A549 (cell line): ENCODE data around the gene ADGRG6. TPM values are rescaled to one million over a fixed set of nuclear protein-coding genes. Genes with fewer than 3 reads are reported as not detected.

ENCODE experiments used
- ATAC-seq, 2 experiments: fragments of 200-7000 bp in 1 of 2; fragments of >200 bp in 1 of 2; cut with Nextera tagmentation in 1 of 2; cut with Tn5 transposase in 1 of 2; 3 replicates each; pipeline versions ENCODE4 v1.8.0 to v1.9.1; 2018 to 2020; ENCODE audit warnings: mild to moderate bottlenecking in 1 of 2, moderate library complexity in 1 of 2
- CTCF ChIA-PET: fragments of 300-600 bp; sonication (Branson Sonifier 250); formaldehyde crosslinking; extraction: SDS; loops from one replicate; lab custom pipeline; 2021; ENCODE audit warnings: antibody characterized with exemption, inconsistent platforms; lab: Yijun Ruan, JAX
- POLR2A ChIA-PET: fragments of 350-600 bp; formaldehyde crosslinking; extraction: SDS; loops from one replicate; lab custom pipeline; 2021; ENCODE audit warnings: antibody characterized with exemption, inconsistent platforms; lab: Yijun Ruan, JAX
- DNase-seq, 2 experiments: peaks; one replicate each; pipeline versions ENCODE4 v3.0.0 to v3.0.0-alpha.2; 2011 to 2016; ENCODE audit warnings: low read depth in 1 of 2, low spot score in 1 of 2
- FAIRE-seq: peaks from 2 replicates; lab custom pipeline; 2011; peaks lifted over from hg19 to GRCh38; lab: Jason Lieb, UNC
- H3K27ac ChIP-seq, 2 experiments: fragments of >200 bp; sonication (Bioruptor Twin); formaldehyde crosslinking; 3 replicates each; pipeline ENCODE4 v1.5.1; 2016 to 2017
- H3K4me1 ChIP-seq: fragments of >200 bp; sonication (Bioruptor Twin); formaldehyde crosslinking; 3 replicates; pipeline ENCODE4 v1.6.1; 2016
- H3K4me2 ChIP-seq: fragments of >200 bp; sonication (Bioruptor Twin); formaldehyde crosslinking; 3 replicates; pipeline ENCODE4 v1.6.1; 2016
- H3K4me3 ChIP-seq: fragments of >200 bp; sonication (Bioruptor Twin); formaldehyde crosslinking; 3 replicates; pipeline ENCODE4 v1.5.1; 2016
- H3K9me3 ChIP-seq: fragments of >200 bp; sonication (Bioruptor Twin); formaldehyde crosslinking; 3 replicates; pipeline ENCODE4 v1.6.1; 2016
- ATOH8 ChIP-seq: fragments of 250-450 bp; sonication (Bioruptor Pico); IDR thresholded peaks from 2 replicates; pipeline ENCODE4 v1.5.0; 2020; ENCODE audit warnings: low read depth, mild to moderate bottlenecking, moderate library complexity
- BHLHE40 ChIP-seq: IDR thresholded peaks from 2 replicates; pipeline ENCODE4 v1.6.1; 2012; ENCODE audit warnings: low read depth, low read length, inconsistent platforms
- CBX2 ChIP-seq: fragments of 200-600 bp; sonication (generic); IDR thresholded peaks from 2 replicates; pipeline ENCODE4 v1.6.1; 2016; ENCODE audit warnings: low read depth, mild to moderate bottlenecking, borderline replicate concordance
- CBX8 ChIP-seq: fragments of 200-600 bp; sonication (generic); IDR thresholded peaks from 2 replicates; pipeline ENCODE4 v1.6.1; 2016
- CEBPB ChIP-seq, 2 experiments: fragments of >200 bp in 1 of 2; sonication (Bioruptor Twin) in 1 of 2; formaldehyde crosslinking in 1 of 2; IDR thresholded peaks; 2 replicates each; pipeline ENCODE4 v1.6.1; 2012 to 2016
- CHD4 ChIP-seq: fragments of 200-600 bp; sonication (generic); IDR thresholded peaks from 2 replicates; pipeline ENCODE4 v1.6.1; 2016; ENCODE audit warnings: antibody characterized with exemption, mild to moderate bottlenecking, borderline replicate concordance
- EHF ChIP-seq: fragments of 250-450 bp; sonication (Bioruptor Pico); IDR thresholded peaks from 2 replicates; pipeline ENCODE4 v1.5.0; 2020; ENCODE audit warnings: mild to moderate bottlenecking
- EHMT2 ChIP-seq: fragments of 200-600 bp; sonication (generic); IDR thresholded peaks from 2 replicates; pipeline ENCODE4 v1.6.1; 2016; ENCODE audit warnings: antibody characterized with exemption, low read depth, mild to moderate bottlenecking, moderate library complexity
- EP300 ChIP-seq, 2 experiments: fragments of >200 bp; sonication (Bioruptor Twin); formaldehyde crosslinking; IDR thresholded peaks; 2 replicates in 1 of 2; 3 replicates in 1 of 2; pipeline ENCODE4 v1.6.1; 2016 to 2017
- GATA3 ChIP-seq: IDR thresholded peaks from 2 replicates; pipeline ENCODE4 v1.6.1; 2012; ENCODE audit warnings: borderline replicate concordance
- HES2 ChIP-seq: fragments of >200 bp; sonication (Bioruptor Twin); formaldehyde crosslinking; IDR thresholded peaks from 2 replicates; pipeline ENCODE4 v1.6.1; 2016
- HEYL ChIP-seq: fragments of 250-450 bp; sonication (Bioruptor Pico); IDR thresholded peaks from 2 replicates; pipeline ENCODE4 v1.8.0; 2021; ENCODE audit warnings: mild to moderate bottlenecking, moderate library complexity
- HOXA7 ChIP-seq: fragments of 250-450 bp; sonication (Bioruptor Pico); IDR thresholded peaks from 2 replicates; pipeline ENCODE4 v1.5.0; 2020; ENCODE audit warnings: mild to moderate bottlenecking, moderate library complexity
- HOXB13 ChIP-seq: fragments of 250-450 bp; sonication (Bioruptor Pico); IDR thresholded peaks from 2 replicates; pipeline ENCODE4 v1.5.0; 2020; ENCODE audit warnings: low read depth, mild to moderate bottlenecking, moderate library complexity
- JUN ChIP-seq, 2 experiments: fragments of >200 bp; sonication (Bioruptor Twin); formaldehyde crosslinking; IDR thresholded peaks; 2 replicates in 1 of 2; 3 replicates in 1 of 2; pipeline ENCODE4 v1.6.1; 2016 to 2017
- JUNB ChIP-seq: fragments of >200 bp; sonication (Bioruptor Twin); formaldehyde crosslinking; IDR thresholded peaks from 2 replicates; pipeline ENCODE4 v1.6.1; 2016
- MAX ChIP-seq: IDR thresholded peaks from 2 replicates; pipeline ENCODE4 v1.6.1; 2012
- MYC ChIP-seq: IDR thresholded peaks from 2 replicates; pipeline ENCODE4 v1.6.1; 2012; ENCODE audit warnings: mild to moderate bottlenecking, inconsistent platforms, low read length, improper control_type of control experiment, borderline replicate concordance
- NPAS2 ChIP-seq: fragments of 250-450 bp; sonication (Bioruptor Pico); IDR thresholded peaks from 2 replicates; pipeline ENCODE4 v1.8.0; 2022; ENCODE audit warnings: mild to moderate bottlenecking, moderate library complexity, borderline replicate concordance
- NR3C1 ChIP-seq: fragments of >200 bp; sonication (Bioruptor Twin); formaldehyde crosslinking; IDR thresholded peaks from 3 replicates; pipeline ENCODE4 v1.6.1; 2017
- PHF8 ChIP-seq: fragments of 200-600 bp; sonication (generic); IDR thresholded peaks from 2 replicates; pipeline ENCODE4 v1.6.1; 2016; ENCODE audit warnings: low read depth, mild to moderate bottlenecking, antibody characterized with exemption, moderate library complexity, borderline replicate concordance
- POLR2AphosphoS2 ChIP-seq: conservative IDR thresholded peaks from 2 replicates; pipeline ENCODE4 v1.6.1; 2012; ENCODE audit warnings: low read length, improper control_type of control experiment, inconsistent platforms
- RAD21 ChIP-seq, 2 experiments: fragments of >200 bp in 1 of 2; sonication (Bioruptor Twin) in 1 of 2; formaldehyde crosslinking in 1 of 2; IDR thresholded peaks in 1 of 2; conservative IDR thresholded peaks in 1 of 2; 2 replicates in 1 of 2; 3 replicates in 1 of 2; pipeline ENCODE4 v1.6.1; 2012 to 2018; ENCODE audit warnings: inconsistent platforms in 1 of 2
- TFCP2L1 ChIP-seq: fragments of 250-450 bp; sonication (Bioruptor Pico); IDR thresholded peaks from 2 replicates; pipeline ENCODE4 v1.5.0; 2021; ENCODE audit warnings: mild to moderate bottlenecking
- ZC3H11A ChIP-seq: fragments of 450-650 bp; IDR thresholded peaks from 2 replicates; pipeline ENCODE4 v1.6.1; 2014; ENCODE audit warnings: antibody characterized with exemption, mild to moderate bottlenecking
- ZFP36 ChIP-seq: fragments of 450-650 bp; IDR thresholded peaks from 2 replicates; pipeline ENCODE4 v1.6.1; 2014; ENCODE audit warnings: borderline replicate concordance; ENCODE audit not compliant: partially characterized antibody
- ZSCAN20 ChIP-seq: fragments of 250-450 bp; sonication (Bioruptor Pico); IDR thresholded peaks from 2 replicates; pipeline ENCODE4 v1.8.0; 2022; ENCODE audit warnings: mild to moderate bottlenecking, moderate library complexity
- WGBS: methylation state at CpG from one replicate; pipeline ENCODE4 v1.1.6; 2017; ENCODE audit errors: missing lambda C conversion rate; 5-methylcytosine and 5-hydroxymethylcytosine counted together
- polyA plus RNA-seq, 4 experiments: library from polyadenylated mRNA; depleted of rRNA in 3 of 4; stranded (reverse); fragments of >200 nt; fragmentation: RNase III in 1 of 4; extraction: RNeasy Plus Mini Kit Qiagen cat#74134 plus additional on column Dnase treatment in 1 of 4; gene quantifications; 2 replicates in 3 of 4; 3 replicates in 1 of 4; pipeline ENCODE4 v1.2.3, GENCODE V29; 2011 to 2017

ADGRG6 gene
- polyA plus RNA-seq, 2 of the 4 experiments (the other 2 are of a cell fraction), result 55.4 to 181 TPM

DNA sequence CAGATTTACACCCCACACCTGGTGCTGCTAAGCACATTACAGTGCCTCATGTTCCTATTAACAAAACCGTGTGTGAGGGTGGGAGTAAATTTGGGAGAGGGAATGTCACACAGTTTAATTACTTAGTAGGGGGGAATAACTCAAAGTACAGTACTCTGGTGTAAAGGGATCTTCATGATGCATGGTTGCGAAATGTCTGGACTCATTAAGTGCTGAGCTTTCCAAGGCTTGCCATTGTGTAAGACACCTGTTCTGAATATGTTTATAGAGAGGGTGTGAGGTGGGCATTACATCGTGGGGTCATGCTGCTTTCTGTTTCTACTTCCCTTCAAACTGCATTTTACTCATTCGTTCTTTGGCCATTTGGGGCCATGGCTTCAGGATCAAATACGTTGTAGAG is 181.2 kb downstream of the ADGRG6 start:
- Histone ChIP-seq H3K9me3 (no peaks in the 10 kb centered on the region), H3K4me3 (no peak overlapping the region), H3K4me1 (no peaks in the 10 kb centered on the region), H3K4me2 (no peak overlapping the region), H3K27ac (no peak overlapping the region)
- ATAC-seq (no peak), FAIRE-seq (no peak), DNase-seq (no peak)
- TF ChIP-seq HES2 (no peak), MYC (no peak), BHLHE40 (no peak), NR3C1 (no peak), CEBPB (IDR thresholded peaks at IDR 0.05) (peak; percentile 46 to 57; a peak in 3 of 4 replicates)
- WGBS, result 35% methylated on average over 5 of the region's 5 CpGs
- ChIA-PET CTCF (interaction anchor here (1.5 to 3.3 kb wide), 2 partner anchors 8 to 337 kb away, joined by 6 to 20 read pairs; no protein-coding TSS in a partner anchor), POLR2A (no interaction called here)

- FAIRE-seq, result no peak
These were observed 183.4 kb downstream of the ADGRG6 start for GRCh38 chr6:142485256-142485655.

DNA sequence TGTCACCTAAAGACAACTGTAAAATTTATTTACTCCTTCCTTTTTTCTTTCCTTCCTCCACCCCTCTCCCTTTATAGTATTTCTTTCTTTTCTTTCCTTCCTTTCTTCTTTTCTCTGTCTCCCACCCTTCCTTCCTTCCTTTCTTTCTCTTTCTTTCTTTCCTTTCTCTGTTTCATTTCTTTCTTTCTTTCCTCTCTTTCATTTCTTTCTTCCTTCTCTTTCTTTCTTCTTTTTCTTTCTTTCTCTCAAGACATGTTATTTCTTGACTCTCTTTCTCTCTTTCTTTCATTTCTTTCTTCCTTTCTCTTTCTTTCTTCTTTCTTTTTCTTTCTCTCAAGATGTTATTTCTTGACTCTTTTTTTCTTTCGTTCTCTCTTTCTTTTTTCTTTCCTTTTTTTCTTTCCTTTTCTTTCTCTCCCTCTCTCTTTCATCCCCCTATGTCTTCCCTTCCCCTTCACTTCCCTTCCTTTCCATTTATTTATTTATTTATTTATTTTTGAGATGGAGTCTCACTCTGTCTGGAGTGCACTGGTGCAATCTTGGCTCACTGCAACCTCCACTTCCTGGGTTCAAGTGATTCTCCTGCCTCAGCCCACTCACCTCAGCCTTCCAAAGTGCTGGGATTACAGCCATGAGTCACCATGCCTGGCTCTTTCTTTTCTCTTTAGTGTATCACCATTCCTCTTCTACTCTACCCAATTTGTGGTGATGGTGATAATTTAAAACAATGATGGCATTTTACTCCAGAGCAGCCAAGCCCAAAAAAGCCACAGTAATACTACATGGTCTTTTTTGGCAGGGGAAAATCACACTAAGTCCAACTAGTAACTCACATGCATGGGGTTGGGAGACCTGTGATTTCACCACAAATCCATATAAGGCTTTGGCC is 188.2 kb downstream of the ADGRG6 start:
- TF ChIP-seq JUN (IDR thresholded peaks at IDR 0.05), result no peak
- no peak for TF ChIP-seq EHF (CRISPR knock-in tag)
- TF ChIP-seq CBX8, result no peak
- TF ChIP-seq EHMT2, result no peak
- no peak for TF ChIP-seq CBX2
- TF ChIP-seq HEYL, result no peak
- no peak for TF ChIP-seq JUNB
- no peak for TF ChIP-seq CEBPB (IDR thresholded peaks at IDR 0.05)
- TF ChIP-seq GATA3, result no peak
- no peak for TF ChIP-seq NPAS2 (CRISPR knock-in tag)
- no peak for TF ChIP-seq PHF8
- TF ChIP-seq ZSCAN20 (CRISPR knock-in tag), result no peak
- TF ChIP-seq CHD4, result no peak
- TF ChIP-seq NR3C1, result no peak
- TF ChIP-seq EP300 (IDR thresholded peaks at IDR 0.05), result no peak
- no peak for TF ChIP-seq POLR2AphosphoS2
- no peak for TF ChIP-seq MAX
- TF ChIP-seq BHLHE40, result no peak
- TF ChIP-seq, all 56 proteins: peak for 0
- POLR2A ChIA-PET, result no interaction called here
- no peaks in the 10 kb centered on the region for H3K9me3 ChIP-seq
- WGBS, result 20% methylated on average over 1 of the region's 1 CpG
- H3K4me2 ChIP-seq, result no peak overlapping the region
- H3K4me3 ChIP-seq, result no peak overlapping the region
- no peaks in the 10 kb centered on the region for H3K4me1 ChIP-seq
- FAIRE-seq (no peak), ATAC-seq (no peak), DNase-seq (no peak)
- H3K27ac ChIP-seq, result no peak overlapping the region
- CTCF ChIA-PET, result interaction anchor here (1.6 kb wide), 1 partner anchor 15 kb away, joined by 5 read pairs; no protein-coding TSS in a partner anchor

More at GRCh38 chr6:142485256-142485655, 183.4 kb downstream of the ADGRG6 start:
- H3K9me3 ChIP-seq, result no peaks in the 10 kb centered on the region
- DNase-seq (no peak), ATAC-seq (no peak)
- no peak overlapping the region for H3K27ac ChIP-seq
- no peak overlapping the region for H3K4me2 ChIP-seq
- WGBS, result 44% methylated on average over 2 of the region's 2 CpGs
- H3K4me3 ChIP-seq, result no peak overlapping the region
- ChIA-PET POLR2A (no interaction called here), CTCF (interaction anchor here (3.3 kb wide), 1 partner anchor 11 kb away, joined by 20 read pairs; no protein-coding TSS in a partner anchor)
- H3K4me1 ChIP-seq, result no peaks in the 10 kb centered on the region
- no peak for TF ChIP-seq EHMT2
- TF ChIP-seq ZFP36, result no peak
- no peak for TF ChIP-seq ATOH8 (CRISPR knock-in tag)
- TF ChIP-seq RAD21 (conservative IDR thresholded peaks at IDR 0.05 in 1 of 2, IDR thresholded peaks at IDR 0.05 in 1 of 2), result no peak
- no peak for TF ChIP-seq GATA3
- no peak for TF ChIP-seq HOXA7 (CRISPR knock-in tag)
- no peak for TF ChIP-seq POLR2AphosphoS2
- TF ChIP-seq ZC3H11A, result no peak
- no peak for TF ChIP-seq TFCP2L1 (CRISPR knock-in tag)
- no peak for TF ChIP-seq HOXB13 (CRISPR knock-in tag)
- TF ChIP-seq PHF8, result no peak
- no peak for TF ChIP-seq HES2
